ENCODE data around the gene IL3RA. TPM values are rescaled to one million over a fixed set of nuclear protein-coding genes. Genes with fewer than 3 reads are reported as not detected.

The IL3RA gene
- total RNA-seq, 6 experiments from 2014 or later: 0.42 to 1.7 (median 0.69) TPM

- Histone ChIP-seq H3K9me3 (no peaks in the 10 kb centered on the region), H3K27ac (no peak overlapping the region), H3K4me1 (peaks cover 0 to 16% (median 2%) of the 10 kb centered on the region in 4 donors), H3K36me3 (peaks cover 16 to 60% (median 42%) of the 10 kb centered on the region in 4 donors), H3K27me3 (no peaks in the 10 kb centered on the region), H3K4me3 (no peak overlapping the region)
- peak in 2 of 3 donors; percentile 44 to 55 for DNase-seq
- 97% methylated on average over 5 of the region's 36 CpGs for WGBS (ENCODE audit: insufficient coverage, low coverage, low lambda C conversion rate, missing lambda C conversion rate)
- TF ChIP-seq POLR2A (IDR thresholded peaks at IDR 0.05) (no peak), CTCF (IDR thresholded peaks at IDR 0.05) (no peak)
- intact Hi-C loops (cut with DNase I): no loop called here
- no peak for ATAC-seq
Observed at GRCh38 chrX:1385253-1386223, 49.0 kb downstream of the IL3RA start.

GRCh38 chrX:1386338-1387127, 49.9 kb downstream of the IL3RA start:
- intact Hi-C loops (cut with DNase I): no loop called here
- peak in 2 of 3 donors; percentile 36 to 48 for DNase-seq
- H3K4me1 ChIP-seq: peaks cover 0 to 23% (median 5%) of the 10 kb centered on the region in 4 donors
- H3K36me3 ChIP-seq: peaks cover 16 to 60% (median 43%) of the 10 kb centered on the region in 4 donors
- WGBS (ENCODE audit: insufficient coverage, low coverage, low lambda C conversion rate, missing lambda C conversion rate): no CpG with 5 or more reads among the region's 41 CpGs
- ATAC-seq: no peak
- H3K27ac ChIP-seq: no peak overlapping the region
- TF ChIP-seq CTCF (IDR thresholded peaks at IDR 0.05) (no peak), POLR2A (IDR thresholded peaks at IDR 0.05) (no peak)
- H3K27me3 ChIP-seq: no peaks in the 10 kb centered on the region
- no peaks in the 10 kb centered on the region for H3K9me3 ChIP-seq
- no peak overlapping the region for H3K4me3 ChIP-seq

GRCh38 chrX:1387141-1387776, 50.7 kb downstream of the IL3RA start:
- H3K4me3 ChIP-seq: no peak overlapping the region
- no peaks in the 10 kb centered on the region for H3K27me3 ChIP-seq
- no peak for ATAC-seq
- intact Hi-C loops (cut with DNase I): no loop called here
- peak in 2 of 3 donors; percentile 49 to 59 for DNase-seq
- H3K9me3 ChIP-seq: no peaks in the 10 kb centered on the region
- no peak for TF ChIP-seq CTCF (IDR thresholded peaks at IDR 0.05)
- no peak for TF ChIP-seq POLR2A (IDR thresholded peaks at IDR 0.05)
- H3K4me1 ChIP-seq: peaks cover 0 to 17% (median 5%) of the 10 kb centered on the region in 4 donors
- H3K36me3 ChIP-seq: peaks cover 16 to 60% (median 43%) of the 10 kb centered on the region in 4 donors
- H3K27ac ChIP-seq: no peak overlapping the region
- no CpG with 5 or more reads among the region's 43 CpGs for WGBS (ENCODE audit: insufficient coverage, low coverage, low lambda C conversion rate, missing lambda C conversion rate)

- TF ChIP-seq POLR2A (IDR thresholded peaks at IDR 0.05) (no peak), CTCF (IDR thresholded peaks at IDR 0.05) (no peak)
- WGBS (ENCODE audit: insufficient coverage, low coverage, low lambda C conversion rate, missing lambda C conversion rate): 82% methylated on average over 4 of the region's 4 CpGs
Observed at GRCh38 chrX:1388651-1389050, 52.1 kb downstream of the IL3RA start.

More at GRCh38 chrX:1388651-1389050, 52.1 kb downstream of the IL3RA start:
- Histone ChIP-seq H3K27me3 (no peaks in the 10 kb centered on the region), H3K4me3 (no peak overlapping the region), H3K27ac (no peak overlapping the region), H3K36me3 (peaks cover 16 to 60% (median 43%) of the 10 kb centered on the region in 4 donors), H3K4me1 (peaks cover 0 to 23% (median 9%) of the 10 kb centered on the region in 4 donors), H3K9me3 (no peaks in the 10 kb centered on the region)
- DNase-seq (no peak), ATAC-seq (no peak)
- intact Hi-C loops (cut with DNase I): no loop called here
